K562 (cell line): ENCODE data around the gene SIGLEC6. TPM values are rescaled to one million over a fixed set of nuclear protein-coding genes. Genes with fewer than 3 reads are reported as not detected.

Experiments used
- AFF1 ChIP-seq, 2 experiments: fragments of 450-650 bp; IDR thresholded peaks; 2 replicates each; pipeline ENCODE4 v1.6.1; 2018; ENCODE audit warnings: mild to moderate bottlenecking in 2 of 2, low read depth in 1 of 2; ENCODE audit not compliant: partially characterized antibody in 2 of 2
- ARID1B ChIP-seq: fragments of 450-650 bp; IDR thresholded peaks from 2 replicates; pipeline ENCODE4 v1.6.1; 2016; ENCODE audit warnings: antibody characterized with exemption, mild to moderate bottlenecking, inconsistent platforms
- EHMT2 ChIP-seq: fragments of 450-650 bp; IDR thresholded peaks from 2 replicates; pipeline ENCODE4 v1.6.1; 2018; ENCODE audit warnings: antibody characterized with exemption
- KAT8 ChIP-seq: fragments of 450-650 bp; IDR thresholded peaks from 2 replicates; pipeline ENCODE4 v1.6.1; 2016; ENCODE audit warnings: low read depth, mild to moderate bottlenecking
- NFIC ChIP-seq: fragments of 450-650 bp; IDR thresholded peaks from 2 replicates; pipeline ENCODE4 v1.6.1; 2017; ENCODE audit warnings: mild to moderate bottlenecking, inconsistent platforms
- NR2C1 ChIP-seq, 2 experiments: fragments of 450-650 bp; IDR thresholded peaks; 2 replicates each; pipeline ENCODE4 v1.6.1; 2017; ENCODE audit warnings: mild to moderate bottlenecking in 2 of 2, antibody characterized with exemption in 1 of 2, inconsistent platforms in 1 of 2, missing compliant biosample characterization in 1 of 2, missing genetic modification characterization in 1 of 2
- PBX2 ChIP-seq, 2 experiments: IDR thresholded peaks in 1 of 2; conservative IDR thresholded peaks in 1 of 2; 2 replicates each; pipeline ENCODE4 v1.6.1; 2016; ENCODE audit warnings: low read depth in 2 of 2, mild to moderate bottlenecking in 1 of 2, missing compliant biosample characterization in 1 of 2, missing genetic modification characterization in 1 of 2, moderate library complexity in 1 of 2
- PRDM10 ChIP-seq: fragments of 450-650 bp; IDR thresholded peaks from 2 replicates; pipeline ENCODE4 v1.6.1; 2018; ENCODE audit not compliant: partially characterized antibody
- SMAD2 ChIP-seq: fragments of 150-350 bp; IDR thresholded peaks from 2 replicates; pipeline ENCODE4 v1.6.1; 2014; ENCODE audit warnings: low read depth, mild to moderate bottlenecking, low read length
- STAT6 ChIP-seq: sonication (generic); formaldehyde crosslinking; IDR thresholded peaks from 2 replicates; pipeline ENCODE4 v1.8.1; 2023; ENCODE audit warnings: mild to moderate bottlenecking, missing genetic modification reagents
- ZNF395 ChIP-seq: fragments of 200-800 bp; sonication (Bioruptor generic); IDR thresholded peaks from 2 replicates; pipeline ENCODE4 v1.6.1; 2017; ENCODE audit warnings: missing genetic modification characterization, missing compliant biosample characterization
- polyA plus RNA-seq, 8 experiments: library from polyadenylated mRNA; depleted of rRNA in 4 of 8; stranded (reverse) in 5 of 8; unstranded in 3 of 8; fragments of >200 nt; fragmentation: Nextera tagmentation in 2 of 8; fragmentation: Illumina TruSeq in 1 of 8; extraction: Ambion mirVana in 2 of 8; extraction: Trizol in 1 of 8; gene quantifications; 2 replicates each; pipeline versions ENCODE4 v1.2.1 to v1.2.3, GENCODE V29; 2011 to 2014; ENCODE audit warnings: inconsistent platforms in 1 of 8, missing spikeins in 1 of 8
- total RNA-seq, 7 experiments: library from RNA; depleted of rRNA in 6 of 7; stranded (reverse); fragments of >200 nt in 6 of 7; fragmentation: Illumina TruSeq in 2 of 7; extraction: Trizol in 2 of 7; gene quantifications; 2 replicates each; pipeline versions ENCODE4 v1.2.1 to v1.2.3, GENCODE V29; 2011 to 2021; ENCODE audit warnings: low replicate concordance in 1 of 7

SIGLEC6 gene
- total and polyA plus RNA-seq, 9 of the 15 experiments (the other 6 are each of a cell fraction or from before 2014, with no cell fraction given): 0.03 to 17.5 (median 0.71) TPM

GRCh38 chr19:51470966-51471365 lies 60.5 kb downstream of the SIGLEC6 start (continued):
- peak in 1 of 2 experiments; percentile 36 for TF ChIP-seq AFF1 (IDR thresholded peaks at IDR 0.05; ENCODE audit: low read depth in 1 of 2, partially characterized antibody in 2 of 2)
- peak; percentile 60; the same call in 1 of the 2 replicates for TF ChIP-seq EHMT2
- no peak for TF ChIP-seq PRDM10
- no peak for TF ChIP-seq KAT8
- no peak for TF ChIP-seq STAT6 (CRISPR knock-in tag)
- peak; percentile 62 for TF ChIP-seq NFIC
- no peak for TF ChIP-seq SMAD2
- 0 out of 2 replicates have a peak, but pooled peaks have one; percentile 46 for TF ChIP-seq ZNF395 (CRISPR knock-in tag)
- TF ChIP-seq ARID1B: peak; percentile 61
- TF ChIP-seq PBX2 (CRISPR knock-in tag; IDR thresholded peaks at IDR 0.05; ENCODE audit: low read depth): no peak
- TF ChIP-seq PBX2 (tag; conservative IDR thresholded peaks at IDR 0.05; ENCODE audit: low read depth): peak; percentile 71
- TF ChIP-seq NR2C1 (IDR thresholded peaks at IDR 0.05): 0 out of 2 replicates have a peak, but pooled peaks have one; percentile 27
- peak; percentile 53 for TF ChIP-seq NR2C1 (tag; IDR thresholded peaks at IDR 0.05)
